SK-N-MC (cell line): Measurements from ENCODE around the gene PPP6R2.

ENCODE experiments used
- EZH2 ChIP-seq: fragments of 200-600 bp; sonication (generic); IDR thresholded peaks from one replicate; pipeline ENCODE4 v1.6.1; 2017; ENCODE audit warnings: antibody characterized with exemption
- FOXP2 ChIP-seq: optimal IDR thresholded peaks from 2 replicates; pipeline ENCODE3; 2011; ENCODE audit warnings: mild to moderate bottlenecking, moderate library complexity; ENCODE audit not compliant: insufficient read depth; ENCODE audit errors: extremely low read length, control extremely low read depth
- POLR2AphosphoS5 ChIP-seq: IDR thresholded peaks from 2 replicates; pipeline ENCODE4 v1.6.1; 2012; ENCODE audit warnings: mild to moderate bottlenecking, low read depth, low read length, borderline replicate concordance

- TF ChIP-seq EZH2 (no peak), POLR2AphosphoS5 (no peak), FOXP2 (no peak)
Measured at GRCh38 chr22:50357756-50358155, 14.6 kb downstream of the PPP6R2 start.
